H1 (cell line): ENCODE measurements around the gene UBASH3A. TPM values are rescaled to one million over a fixed set of nuclear protein-coding genes. Genes with fewer than 3 reads are reported as not detected.

Source experiments
- BACH1 ChIP-seq: IDR thresholded peaks from 2 replicates; pipeline ENCODE4 v1.6.1; 2012; ENCODE audit warnings: low read length, improper control_type of control experiment
- TAF7 ChIP-seq: optimal IDR thresholded peaks from 2 replicates; pipeline ENCODE3; 2011; ENCODE audit warnings: low read depth, mild to moderate bottlenecking, inconsistent platforms, low read length, moderate library complexity, borderline replicate concordance
- YY1 ChIP-seq: IDR thresholded peaks from 2 replicates; pipeline ENCODE4 v1.6.1; 2011; ENCODE audit warnings: low read depth, mild to moderate bottlenecking, low read length
- polyA plus RNA-seq, 7 experiments: library from polyadenylated mRNA; depleted of rRNA in 3 of 7; stranded (reverse) in 5 of 7; unstranded in 2 of 7; fragments of >200 nt in 5 of 7; fragments of 200-250 nt in 2 of 7; gene quantifications; 1 replicate in 5 of 7; 2 replicates in 1 of 7; 4 replicates in 1 of 7; pipeline versions ENCODE4 v1.2.1 to v1.2.3, GENCODE V29; 2011 to 2013; ENCODE audit warnings: missing spikeins in 2 of 7, mixed read lengths in 2 of 7
- total RNA-seq: library from RNA; stranded (reverse); fragmentation: NEBNext Ultra II Directional; extraction: Animal tissue kit (Norgen Biotek cat#: 25700); gene quantifications from 2 replicates; pipeline ENCODE4 v1.2.1, GENCODE V29; 2021

UBASH3A gene
- total and polyA plus RNA-seq, 2 of the 8 experiments (the other 6 are each of a cell fraction or from before 2014, with no cell fraction given) = not detected

- no peak for TF ChIP-seq BACH1
- no peak for TF ChIP-seq TAF7
- TF ChIP-seq YY1 = no peak
Measured at GRCh38 chr21:42429856-42430255, 26.2 kb downstream of the UBASH3A start (continued).
